Osteocyte (in vitro differentiated cells): ENCODE data around the gene NPAT. TPM values are rescaled to one million over a fixed set of nuclear protein-coding genes. Genes with fewer than 3 reads are reported as not detected.
"Not testable (repeated sequence)": the region's sequence is repeated elsewhere in the genome, so short reads cannot be mapped to it uniquely, and the experiment has no call there.

ENCODE experiments used
- DNase-seq: peaks from one replicate; pipeline ENCODE4 v3.0.0; 2021; ENCODE audit warnings: mixed read lengths; ENCODE audit not compliant: unreplicated experiment; ENCODE audit errors: extremely low spot score
- H3K27ac Mint-ChIP-seq: one replicate; pipeline ENCODE4 v1.8.0; 2021; ENCODE audit warnings: mild to moderate bottlenecking, mixed read lengths; ENCODE audit not compliant: unreplicated experiment
- H3K27me3 Mint-ChIP-seq: one replicate; pipeline ENCODE4 v1.8.0; 2021; ENCODE audit warnings: mixed read lengths; ENCODE audit not compliant: unreplicated experiment
- H3K36me3 Mint-ChIP-seq: one replicate; pipeline ENCODE4 v1.8.0; 2021; ENCODE audit warnings: mixed read lengths; ENCODE audit not compliant: unreplicated experiment
- H3K4me1 Mint-ChIP-seq: one replicate; pipeline ENCODE4 v1.8.0; 2021; ENCODE audit warnings: mixed read lengths; ENCODE audit not compliant: unreplicated experiment
- H3K4me3 Mint-ChIP-seq: one replicate; pipeline ENCODE4 v1.8.0; 2021; ENCODE audit warnings: mild to moderate bottlenecking, moderate library complexity, mixed read lengths; ENCODE audit not compliant: unreplicated experiment
- H3K9me3 Mint-ChIP-seq: one replicate; pipeline ENCODE4 v1.8.0; 2021; ENCODE audit warnings: mixed read lengths; ENCODE audit not compliant: unreplicated experiment
- total RNA-seq: library from RNA; stranded (reverse); gene quantifications from 2 replicates; pipeline ENCODE4 v1.2.1, GENCODE V29; 2021
- TF ChIP-seq, protein P1 (sequence below): fragments of 200-600 bp; sonication (generic); IDR thresholded peaks from 2 replicates; pipeline ENCODE4 v1.5.0; 2021; ENCODE audit warnings: antibody characterized with exemption, mild to moderate bottlenecking, moderate library complexity

NPAT gene
- total RNA-seq, 1 donor from 2014 or later: 15.8 TPM

DNA sequence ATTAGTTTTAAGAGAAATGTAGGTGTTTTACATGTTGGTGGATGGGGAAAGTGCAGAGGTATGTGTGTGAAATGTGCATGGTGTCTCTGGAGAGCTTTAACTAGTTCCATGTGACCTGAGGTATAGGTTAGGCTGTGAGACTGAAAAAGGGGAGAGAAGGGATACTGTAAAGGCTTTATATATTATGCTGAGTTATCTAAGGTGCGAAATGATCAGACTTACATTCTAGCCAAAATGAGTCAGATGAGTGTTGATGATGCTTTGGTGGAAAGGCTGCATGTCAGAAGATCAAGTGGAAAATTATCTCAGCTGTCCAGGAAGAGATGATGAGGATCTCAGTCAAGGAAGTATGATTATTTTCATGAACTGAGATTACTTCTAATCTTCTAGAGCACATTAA, 85.2 kb downstream of the NPAT start:
- H3K9me3 Mint-ChIP-seq: no peaks in the 10 kb centered on the region
- H3K4me3 Mint-ChIP-seq: no peak overlapping the region
- H3K27me3 Mint-ChIP-seq: no peaks in the 10 kb centered on the region
- peaks cover 45% of the 10 kb centered on the region for H3K36me3 Mint-ChIP-seq
- H3K4me1 Mint-ChIP-seq: peaks cover 2% of the 10 kb centered on the region
- TF ChIP-seq, protein P1, sequence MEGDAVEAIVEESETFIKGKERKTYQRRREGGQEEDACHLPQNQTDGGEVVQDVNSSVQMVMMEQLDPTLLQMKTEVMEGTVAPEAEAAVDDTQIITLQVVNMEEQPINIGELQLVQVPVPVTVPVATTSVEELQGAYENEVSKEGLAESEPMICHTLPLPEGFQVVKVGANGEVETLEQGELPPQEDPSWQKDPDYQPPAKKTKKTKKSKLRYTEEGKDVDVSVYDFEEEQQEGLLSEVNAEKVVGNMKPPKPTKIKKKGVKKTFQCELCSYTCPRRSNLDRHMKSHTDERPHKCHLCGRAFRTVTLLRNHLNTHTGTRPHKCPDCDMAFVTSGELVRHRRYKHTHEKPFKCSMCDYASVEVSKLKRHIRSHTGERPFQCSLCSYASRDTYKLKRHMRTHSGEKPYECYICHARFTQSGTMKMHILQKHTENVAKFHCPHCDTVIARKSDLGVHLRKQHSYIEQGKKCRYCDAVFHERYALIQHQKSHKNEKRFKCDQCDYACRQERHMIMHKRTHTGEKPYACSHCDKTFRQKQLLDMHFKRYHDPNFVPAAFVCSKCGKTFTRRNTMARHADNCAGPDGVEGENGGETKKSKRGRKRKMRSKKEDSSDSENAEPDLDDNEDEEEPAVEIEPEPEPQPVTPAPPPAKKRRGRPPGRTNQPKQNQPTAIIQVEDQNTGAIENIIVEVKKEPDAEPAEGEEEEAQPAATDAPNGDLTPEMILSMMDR: no peak
- no peak for DNase-seq
- H3K27ac Mint-ChIP-seq: no peak overlapping the region

DNA sequence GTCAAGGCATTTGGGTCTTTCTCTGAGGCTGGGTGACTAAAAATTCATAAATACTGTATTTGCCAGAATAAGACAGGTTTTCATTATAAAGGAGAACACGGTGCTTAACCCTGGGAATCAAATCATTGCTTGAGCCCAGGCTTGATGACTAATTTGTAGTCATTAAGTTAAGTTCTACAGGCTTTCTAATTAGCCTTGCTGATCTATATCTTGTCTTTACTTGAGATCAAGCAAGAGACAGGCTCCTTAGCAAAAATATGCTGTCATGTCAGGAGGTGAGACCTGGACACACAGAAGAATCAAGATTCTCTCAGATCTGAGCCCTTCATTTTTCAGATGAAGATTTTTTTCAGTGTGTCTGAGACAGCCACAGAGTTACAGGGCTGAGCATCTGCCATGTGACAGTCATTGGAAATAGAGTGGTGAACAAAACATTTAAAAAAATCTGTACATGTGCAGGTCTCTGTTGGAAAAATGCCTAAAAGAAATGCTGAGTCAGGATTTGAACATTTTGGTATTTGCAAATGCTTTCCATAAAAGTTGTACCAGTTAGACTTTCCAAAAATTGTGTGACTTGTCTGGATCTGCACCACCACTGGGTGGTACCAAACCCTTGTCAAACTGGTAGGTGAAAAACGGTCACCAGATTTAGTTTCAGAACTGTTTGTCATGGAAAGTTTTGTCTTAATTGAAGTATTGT, 86.4 kb downstream of the NPAT start:
- Mint-ChIP-seq H3K27ac (no peak overlapping the region), H3K9me3 (no peaks in the 10 kb centered on the region), H3K4me3 (no peak overlapping the region), H3K36me3 (peaks cover 40% of the 10 kb centered on the region), H3K4me1 (peaks cover 2% of the 10 kb centered on the region), H3K27me3 (no peaks in the 10 kb centered on the region)
- no peak for DNase-seq
- TF ChIP-seq, protein P1: peak; percentile 32

DNA sequence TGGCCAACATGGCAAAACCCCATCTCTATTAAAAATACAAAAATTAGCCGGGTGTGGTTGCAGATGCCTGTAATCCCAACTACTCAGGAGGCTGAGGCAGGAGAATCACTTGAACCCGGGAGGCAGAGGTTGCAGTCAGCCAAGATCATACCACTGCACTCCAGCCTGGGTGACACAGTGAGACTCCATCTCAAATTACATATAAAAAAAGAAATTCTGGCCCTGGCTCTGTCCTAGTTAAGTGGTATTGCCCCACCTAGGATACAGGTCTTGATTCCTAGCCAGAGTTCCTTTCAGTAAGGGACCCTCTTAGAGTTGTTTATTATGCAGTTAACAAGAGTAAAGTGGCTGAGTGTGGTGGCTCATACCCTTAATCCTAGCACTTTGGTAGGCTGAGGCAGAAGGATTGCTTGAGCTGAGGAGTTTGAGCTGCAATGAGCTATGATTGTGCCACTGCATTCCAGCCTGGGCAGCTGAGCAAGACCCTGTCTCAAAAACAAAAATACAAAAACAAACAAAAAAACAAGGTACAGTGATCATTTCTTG, 89.4 kb downstream of the NPAT start:
- DNase-seq, H3K4me3 Mint-ChIP-seq, H3K9me3 Mint-ChIP-seq, H3K4me1 Mint-ChIP-seq, H3K27ac Mint-ChIP-seq, H3K27me3 Mint-ChIP-seq: not testable (repeated sequence)
- H3K36me3 Mint-ChIP-seq: peaks cover 24% of the 10 kb centered on the region

DNA sequence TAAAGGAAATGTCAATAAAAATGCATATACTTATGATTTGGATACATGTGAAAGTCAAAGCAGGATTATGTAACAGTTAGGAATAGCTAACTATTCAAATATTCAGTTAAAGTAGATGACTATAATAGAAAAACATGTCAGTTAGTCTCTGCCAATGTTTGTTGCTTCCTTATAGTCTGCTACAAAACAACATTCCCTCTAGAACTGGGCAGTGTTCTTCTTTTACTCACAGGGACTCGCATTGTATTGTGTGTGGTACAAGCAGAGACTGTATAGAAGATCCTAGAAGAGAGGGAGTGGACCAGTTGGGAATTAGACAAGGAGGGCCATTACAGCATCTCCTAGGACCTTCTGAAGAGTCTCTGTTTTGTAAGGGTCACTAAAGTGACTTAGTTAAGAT, 90.4 kb downstream of the NPAT start:
- DNase-seq: no peak
- H3K27me3 Mint-ChIP-seq: no peaks in the 10 kb centered on the region
- no peak overlapping the region for H3K4me3 Mint-ChIP-seq
- H3K4me1 Mint-ChIP-seq: peaks cover 2% of the 10 kb centered on the region
- TF ChIP-seq, protein P1: no peak
- peaks cover 24% of the 10 kb centered on the region for H3K36me3 Mint-ChIP-seq
- H3K9me3 Mint-ChIP-seq: no peaks in the 10 kb centered on the region
- H3K27ac Mint-ChIP-seq: peak overlapping the region; percentile 62

DNA sequence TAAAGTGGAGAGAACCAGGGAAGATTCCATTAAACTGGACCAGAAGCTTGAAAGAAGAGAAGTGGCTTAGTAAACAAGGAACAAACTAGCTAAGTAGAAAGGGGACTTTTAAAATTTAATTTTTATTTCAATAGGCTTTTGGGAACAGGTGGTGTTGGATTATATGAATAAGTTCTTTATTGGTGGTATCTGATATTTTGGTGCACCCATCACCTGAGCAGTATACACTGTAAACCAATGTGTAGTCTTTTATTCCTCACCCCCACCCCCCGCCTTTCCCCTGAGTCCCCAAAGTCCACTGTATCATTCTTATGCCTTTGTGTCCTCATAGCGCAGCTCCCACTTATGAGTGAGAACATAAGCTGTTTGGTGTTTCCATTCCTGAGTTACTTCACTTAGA, 93.7 kb downstream of the NPAT start:
- Mint-ChIP-seq H3K36me3 (peaks cover 22% of the 10 kb centered on the region), H3K27ac (no peak overlapping the region), H3K4me1 (peaks cover 15% of the 10 kb centered on the region)

More for the DNA sequence above, 93.7 kb downstream of the NPAT start:
- TF ChIP-seq, protein P1: no peak
- Mint-ChIP-seq H3K9me3 (no peaks in the 10 kb centered on the region), H3K27me3 (no peaks in the 10 kb centered on the region), H3K4me3 (no peak overlapping the region)
- no peak for DNase-seq
